GM19328 (cell line): Measurements from ENCODE around the gene IL20RA.
"Not testable (repeated sequence)": the region's sequence is repeated elsewhere in the genome, so short reads cannot be mapped to it uniquely, and the experiment has no call there.

Experiments
- ATAC-seq: cut with Tn5 transposase; IDR thresholded peaks from one replicate; pipeline ENCODE4 v1.9.1; 2021; ENCODE audit warnings: mild to moderate bottlenecking, moderate library complexity; ENCODE audit not compliant: unreplicated experiment

The IL20RA gene, protein sequence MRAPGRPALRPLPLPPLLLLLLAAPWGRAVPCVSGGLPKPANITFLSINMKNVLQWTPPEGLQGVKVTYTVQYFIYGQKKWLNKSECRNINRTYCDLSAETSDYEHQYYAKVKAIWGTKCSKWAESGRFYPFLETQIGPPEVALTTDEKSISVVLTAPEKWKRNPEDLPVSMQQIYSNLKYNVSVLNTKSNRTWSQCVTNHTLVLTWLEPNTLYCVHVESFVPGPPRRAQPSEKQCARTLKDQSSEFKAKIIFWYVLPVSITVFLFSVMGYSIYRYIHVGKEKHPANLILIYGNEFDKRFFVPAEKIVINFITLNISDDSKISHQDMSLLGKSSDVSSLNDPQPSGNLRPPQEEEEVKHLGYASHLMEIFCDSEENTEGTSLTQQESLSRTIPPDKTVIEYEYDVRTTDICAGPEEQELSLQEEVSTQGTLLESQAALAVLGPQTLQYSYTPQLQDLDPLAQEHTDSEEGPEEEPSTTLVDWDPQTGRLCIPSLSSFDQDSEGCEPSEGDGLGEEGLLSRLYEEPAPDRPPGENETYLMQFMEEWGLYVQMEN

DNA sequence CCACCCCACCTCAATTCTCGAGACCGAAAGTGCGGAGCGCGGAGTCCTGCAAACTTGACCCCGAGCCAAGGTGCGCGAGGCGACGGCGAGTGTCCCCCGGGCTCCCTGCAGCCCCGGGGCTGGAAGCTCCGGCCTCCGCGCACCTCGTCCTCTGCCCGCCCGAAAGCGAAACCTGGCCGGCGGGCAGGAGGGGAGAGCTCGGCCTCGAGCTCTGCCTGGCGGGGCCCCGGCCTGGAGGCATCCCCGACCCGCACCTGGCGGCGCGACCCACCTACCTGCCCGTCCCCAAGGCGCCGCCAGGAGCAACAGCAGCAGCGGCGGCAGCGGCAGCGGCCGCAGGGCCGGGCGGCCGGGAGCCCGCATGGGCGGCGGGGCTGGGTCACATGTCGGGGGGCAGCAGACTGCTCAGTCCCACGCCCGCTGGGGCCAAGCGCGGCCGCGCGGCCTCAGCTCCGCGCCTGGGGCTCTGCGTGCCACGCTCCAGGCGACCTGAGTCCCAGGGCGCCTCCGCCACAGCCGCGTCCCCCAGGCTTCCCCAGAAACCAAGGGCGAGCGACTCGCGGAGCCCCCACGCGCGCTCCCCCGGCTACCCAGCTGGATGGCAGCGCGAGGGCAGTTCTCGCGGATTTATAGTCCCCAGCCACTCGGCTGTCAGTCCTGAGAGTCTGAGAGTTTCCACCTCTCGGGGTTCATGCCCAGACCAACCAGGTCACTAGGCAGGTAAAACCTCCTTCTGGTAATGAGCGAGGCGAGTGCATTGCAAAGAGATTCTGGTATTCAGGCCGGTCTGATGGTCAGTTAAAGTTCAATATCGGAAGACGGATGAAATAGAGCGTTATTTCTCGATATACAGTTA lies at the start of gene IL20RA:
TSS of gene IL20RA (minus strand) at position 600 of the 856 bp plus-strand sequence. CDS start at position 363, 237 bp downstream.
- no peak for ATAC-seq

DNA sequence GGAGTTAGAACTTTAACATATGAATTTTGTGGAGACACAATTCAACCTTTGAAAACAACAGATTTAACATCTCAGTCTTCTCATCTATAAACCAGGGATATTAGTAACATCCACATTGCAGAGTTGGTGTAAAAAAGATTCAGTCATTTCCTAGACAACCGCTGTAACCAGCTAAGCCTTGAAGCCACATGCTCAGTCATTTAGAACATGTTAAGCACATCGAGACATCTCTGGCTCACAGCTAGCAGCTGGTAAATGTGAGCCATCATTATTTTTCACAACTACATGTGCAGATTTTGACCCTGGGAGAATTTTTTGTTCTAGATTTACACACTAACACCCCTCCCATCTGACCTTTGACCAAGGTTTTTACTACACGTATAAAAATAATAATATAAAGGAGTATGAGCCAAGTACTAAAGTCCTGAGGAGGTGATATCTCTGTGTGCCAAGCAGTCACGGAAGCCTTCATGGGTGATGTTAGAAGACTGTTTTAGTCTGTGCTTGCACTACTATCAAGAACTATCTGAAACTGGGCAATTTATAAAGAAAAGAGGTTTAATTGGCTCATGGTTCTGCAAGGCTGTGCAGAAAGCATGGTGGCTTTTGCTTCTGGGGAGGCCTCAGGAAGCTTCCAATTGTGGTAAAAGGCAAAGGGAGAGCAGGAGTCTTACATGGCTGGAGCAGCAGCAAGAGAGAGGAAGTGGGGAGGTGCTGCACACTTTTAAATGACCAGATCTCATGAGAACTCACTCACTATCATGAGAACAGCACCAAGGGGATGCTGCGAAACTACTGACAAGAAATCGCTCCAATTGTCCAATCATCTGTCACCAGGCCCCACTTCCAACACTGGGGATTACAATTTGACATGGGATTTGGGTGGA lies 48.7 kb upstream of the IL20RA start:
- ATAC-seq = no peak

DNA sequence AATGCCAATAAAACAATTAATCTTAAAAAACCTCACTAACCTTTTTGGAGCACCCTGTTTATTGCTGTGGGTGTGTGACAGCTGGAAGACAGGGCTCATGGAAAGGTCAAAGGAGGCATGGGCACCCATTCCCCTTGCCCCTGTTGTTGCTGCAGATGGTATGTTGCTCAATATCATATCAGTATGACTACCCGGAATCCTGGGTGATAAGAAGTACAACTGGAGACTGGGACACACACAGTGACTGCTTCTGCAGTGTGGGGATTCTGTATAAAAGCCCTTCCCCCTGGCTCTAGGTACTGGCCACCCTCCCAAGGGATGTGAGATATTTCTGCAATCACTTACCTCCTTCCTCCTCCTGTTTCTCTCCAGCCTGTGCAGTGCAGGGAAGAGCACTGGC lies 47.3 kb upstream of the IL20RA start:
- ATAC-seq = no peak

DNA sequence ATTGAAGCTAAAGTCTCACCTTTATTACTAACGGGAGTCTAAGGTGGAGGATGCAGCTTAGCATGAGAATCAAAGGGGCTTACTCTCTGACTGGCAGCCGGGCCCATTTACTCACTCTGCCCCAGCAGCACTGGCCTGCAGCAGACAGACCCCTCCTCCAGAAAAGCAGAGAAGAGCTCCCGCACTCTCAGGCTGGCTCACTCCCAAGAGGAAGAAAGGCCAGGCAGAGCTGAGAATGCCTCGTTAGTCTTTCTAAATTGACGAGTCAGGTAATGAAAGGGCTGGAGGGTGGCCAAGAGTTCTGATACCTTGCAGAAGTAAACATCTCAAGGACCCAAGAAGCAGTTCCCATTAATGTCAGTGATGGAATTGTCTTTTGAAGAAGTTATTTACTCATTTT lies 44.5 kb upstream of the IL20RA start:
- ATAC-seq = no peak

DNA sequence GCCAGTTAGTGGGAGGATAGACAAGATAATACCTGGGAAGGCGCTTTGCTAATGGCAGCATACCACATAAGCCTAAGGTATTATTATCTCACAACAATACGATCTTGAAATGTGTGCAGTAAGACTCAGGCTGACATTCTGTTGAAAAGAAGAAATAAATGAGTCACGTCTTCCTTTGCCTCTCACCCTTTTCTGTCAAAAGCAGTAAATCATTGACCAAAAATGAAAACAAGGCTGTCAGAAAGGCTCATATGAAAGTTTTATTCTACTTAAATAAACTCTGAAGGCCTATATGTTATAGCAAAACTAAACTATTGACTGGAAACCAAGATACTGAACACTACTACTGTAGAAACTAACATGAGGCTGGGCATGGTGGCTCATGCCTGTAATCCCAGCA lies 43.1 kb upstream of the IL20RA start:
- ATAC-seq = no peak

DNA sequence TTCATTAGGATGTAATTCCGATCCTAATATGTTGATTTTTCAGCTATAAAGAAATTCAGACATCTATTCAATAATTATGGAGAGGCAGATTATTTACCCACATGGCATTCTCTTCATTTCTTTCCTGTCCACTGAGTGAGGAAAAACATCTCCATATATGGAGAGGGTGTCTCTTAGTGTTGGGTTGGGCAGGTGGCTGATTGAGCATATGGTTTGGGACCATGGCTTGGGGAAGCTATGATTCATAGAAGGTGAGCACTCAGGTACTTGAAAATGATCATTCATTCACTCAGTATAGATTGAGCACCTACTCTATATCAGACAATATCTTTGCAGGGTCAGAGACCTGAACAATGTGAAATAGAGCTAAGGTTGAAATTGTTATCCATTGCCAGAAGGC lies 41.3 kb upstream of the IL20RA start:
- no peak for ATAC-seq

DNA sequence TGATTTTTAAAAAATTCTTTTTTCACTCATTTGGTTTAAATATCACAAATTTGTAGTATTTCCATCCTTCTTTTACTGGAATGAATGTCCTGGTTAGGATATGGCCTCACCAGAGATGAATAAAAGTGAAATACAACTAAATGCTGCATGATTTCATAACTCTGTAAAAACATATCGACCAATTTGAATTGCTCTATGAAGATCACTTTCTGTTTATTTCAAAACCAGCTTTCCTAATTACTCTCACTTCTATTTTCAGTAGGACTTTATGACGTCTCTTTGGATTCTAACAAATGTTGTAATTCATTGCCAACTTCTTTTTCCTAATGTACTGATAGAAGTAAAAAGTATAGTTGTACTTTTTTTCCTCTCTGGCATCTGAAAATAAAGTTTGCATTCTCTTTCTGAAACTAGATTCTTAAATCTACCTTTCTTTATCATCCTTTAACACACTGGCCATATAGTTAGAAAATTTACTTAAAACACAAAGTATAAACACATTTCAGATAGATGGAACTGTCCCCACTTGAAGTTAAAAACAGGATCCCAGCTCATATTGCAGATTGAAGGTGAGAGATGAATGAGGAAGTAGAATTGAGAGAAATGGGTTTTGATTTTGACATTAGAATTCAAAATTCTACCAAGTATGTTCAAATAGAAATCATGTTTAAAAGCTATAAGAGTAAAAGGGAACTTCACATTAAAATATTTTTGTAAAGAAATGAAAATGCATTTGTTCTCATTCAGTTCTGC lies 40.3 kb upstream of the IL20RA start:
- ATAC-seq = no peak

DNA sequence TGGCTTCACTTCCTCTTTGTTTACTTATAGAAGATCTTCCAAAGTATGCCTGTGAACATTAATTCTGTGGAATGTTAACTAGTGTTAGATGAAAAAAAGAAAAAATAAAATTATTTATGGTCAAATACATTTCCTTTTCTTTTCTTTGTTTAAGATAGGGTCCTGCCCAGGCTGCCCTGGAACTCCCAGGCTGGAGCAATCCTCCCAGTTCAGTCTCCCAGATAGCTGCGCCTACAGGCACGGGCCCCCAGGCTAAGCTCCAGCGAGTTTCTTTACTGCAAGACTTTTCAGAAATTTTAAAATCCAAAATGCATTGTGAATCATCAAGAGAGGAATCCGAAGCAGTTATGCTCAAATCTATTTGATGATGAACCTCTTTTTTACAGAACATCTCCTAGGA lies 39.3 kb upstream of the IL20RA start:
- no peak for ATAC-seq

DNA sequence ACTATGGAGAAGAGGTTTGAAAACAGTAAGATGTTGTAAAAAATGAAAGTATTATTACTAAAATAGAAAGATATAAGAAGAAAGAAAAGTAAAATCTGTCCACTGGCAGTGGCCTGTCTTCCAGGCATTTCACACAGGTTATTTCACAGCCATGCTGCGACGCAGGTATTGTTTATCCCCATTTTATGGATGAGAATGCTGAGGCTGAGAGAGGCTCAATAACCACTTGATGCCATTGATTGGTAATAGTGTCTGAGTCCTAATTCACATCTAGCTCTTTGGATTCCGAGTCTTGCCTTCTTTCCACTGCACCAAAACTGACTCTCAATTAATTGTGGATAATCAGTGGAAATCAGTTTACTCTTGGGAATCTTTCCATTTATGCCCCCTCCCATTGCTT lies 37.2 kb upstream of the IL20RA start:
- ATAC-seq = no peak

DNA sequence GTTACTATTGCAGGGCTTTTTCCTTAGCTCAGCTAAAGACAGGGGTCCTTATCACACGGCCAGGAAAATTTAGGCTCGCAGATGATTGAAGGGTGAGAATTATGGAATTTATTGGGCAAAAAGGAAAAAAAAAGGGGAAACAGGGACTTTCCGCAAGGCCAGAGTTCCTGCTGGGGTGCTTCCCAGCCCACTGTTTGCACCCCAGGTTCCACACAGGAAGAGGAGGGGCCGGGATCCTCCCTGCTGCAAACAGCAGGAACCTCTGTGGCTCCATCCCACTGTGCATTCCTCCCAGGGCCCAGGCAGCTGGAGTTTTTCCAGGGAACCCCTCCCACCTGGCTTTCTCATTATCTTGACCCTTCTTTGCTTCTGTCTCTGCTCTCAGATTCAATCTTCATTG lies 35.9 kb upstream of the IL20RA start:
- no peak for ATAC-seq

DNA sequence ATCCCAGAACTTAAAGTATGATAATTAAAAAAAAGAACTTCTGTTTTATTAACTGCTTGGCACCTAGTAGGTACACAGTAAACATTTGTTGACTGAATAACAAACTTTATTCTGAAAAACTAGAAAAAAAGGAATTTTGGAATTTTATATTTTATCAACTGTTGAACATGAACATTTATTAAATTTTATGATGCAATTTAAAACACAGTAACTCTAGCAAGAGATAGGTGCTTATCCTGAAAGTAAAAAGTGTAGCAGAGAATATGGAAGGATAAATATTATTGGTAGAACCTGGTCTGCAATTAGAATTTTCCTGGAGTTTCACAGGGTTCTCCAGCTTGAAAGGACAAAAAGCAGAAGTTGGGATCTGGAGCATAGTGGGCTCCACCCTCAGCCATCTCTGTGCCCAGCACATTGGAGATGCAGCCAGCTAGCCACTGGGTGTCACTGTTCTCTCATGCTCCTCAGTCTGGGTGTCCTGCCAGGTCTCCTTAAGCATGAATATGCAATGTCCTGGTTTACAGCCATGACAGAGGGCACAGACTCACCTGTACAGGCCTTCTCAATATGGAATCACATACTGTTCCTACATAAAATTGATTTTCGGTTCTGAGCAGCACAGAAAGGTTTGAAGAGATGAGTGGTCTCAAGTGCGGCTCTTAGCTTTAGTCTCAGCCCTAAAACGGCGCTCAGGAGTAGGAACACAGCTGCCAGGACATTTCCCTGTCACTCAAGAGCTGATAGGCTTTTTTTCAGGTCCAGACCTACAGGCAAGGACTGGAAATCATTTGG lies 31.7 kb upstream of the IL20RA start:
- peak; percentile 95 for ATAC-seq

DNA sequence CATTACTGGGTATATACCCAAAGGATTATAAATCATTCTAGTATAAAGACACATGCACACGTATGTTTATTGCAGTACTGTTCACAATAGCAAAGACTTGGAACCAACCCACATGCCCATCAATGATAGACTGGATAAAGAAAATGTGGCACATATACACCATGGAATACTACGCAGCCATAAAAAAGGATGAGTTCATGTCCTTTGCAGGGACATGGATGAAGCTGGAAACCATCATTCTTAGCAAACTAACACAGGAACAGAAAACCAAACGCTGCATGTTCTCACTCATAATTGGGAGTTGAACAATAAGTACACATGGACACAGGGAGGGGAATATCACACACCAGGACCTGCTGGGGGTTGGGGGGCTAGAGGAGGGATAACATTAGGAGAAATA lies 31.0 kb upstream of the IL20RA start:
- not testable (repeated sequence) for ATAC-seq

DNA sequence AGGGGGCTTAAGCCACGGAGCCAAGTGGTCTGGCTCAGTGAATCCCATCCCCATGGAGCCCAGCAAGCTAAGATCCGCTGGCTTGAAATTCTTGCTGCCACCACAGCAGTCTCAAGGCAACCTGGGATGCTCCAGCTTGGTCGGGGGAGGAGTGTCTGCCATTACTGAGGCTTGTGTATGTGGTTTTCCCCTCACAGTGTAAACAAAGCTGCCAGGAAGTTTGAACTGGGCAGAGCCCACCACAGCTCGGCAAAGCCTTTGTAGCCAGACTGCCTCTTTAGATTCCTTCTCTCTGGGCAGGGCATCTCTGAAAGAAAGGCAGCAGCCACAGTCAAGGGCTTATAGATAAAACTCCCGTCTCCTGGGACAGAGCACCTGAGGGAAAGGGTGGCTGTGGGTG lies 25.5 kb upstream of the IL20RA start:
- ATAC-seq = no peak

DNA sequence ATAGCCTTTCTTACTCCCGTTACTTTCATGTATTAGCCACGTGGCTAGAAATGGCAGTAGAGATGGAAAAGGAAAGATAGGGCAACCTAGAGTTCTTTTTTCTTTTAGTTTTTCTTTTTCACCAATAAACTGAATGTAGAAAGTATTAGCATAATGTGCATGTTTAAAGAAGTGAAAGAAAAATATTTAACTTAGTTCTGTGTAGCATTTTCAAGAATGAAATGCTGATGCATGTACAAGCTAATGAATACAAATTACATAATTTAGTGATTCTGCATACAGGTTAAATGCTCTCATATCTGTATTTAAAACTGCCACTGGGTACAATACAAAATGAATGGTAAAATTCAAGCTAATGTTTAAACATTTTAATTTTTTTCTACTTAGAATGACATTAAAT lies 22.6 kb upstream of the IL20RA start:
- ATAC-seq = no peak

DNA sequence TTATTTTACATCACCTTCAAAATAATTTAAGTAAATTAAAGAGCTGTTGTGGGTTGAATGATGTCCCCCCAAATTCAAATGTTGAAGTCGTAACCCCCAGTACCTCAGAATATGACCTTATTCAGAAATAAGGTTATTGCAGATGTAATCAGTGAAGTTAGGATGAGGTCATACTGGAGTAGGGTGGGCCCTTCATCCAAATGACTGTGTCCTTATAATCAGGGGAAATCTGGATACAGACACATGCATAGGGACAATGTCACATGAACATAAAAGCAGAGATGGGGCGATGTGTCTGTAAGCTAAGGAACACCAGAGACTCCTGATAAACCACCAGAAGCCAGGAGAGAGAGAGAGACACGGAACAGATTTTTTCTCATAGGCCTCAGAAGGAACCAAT lies 13.3 kb upstream of the IL20RA start:
- no peak for ATAC-seq

DNA sequence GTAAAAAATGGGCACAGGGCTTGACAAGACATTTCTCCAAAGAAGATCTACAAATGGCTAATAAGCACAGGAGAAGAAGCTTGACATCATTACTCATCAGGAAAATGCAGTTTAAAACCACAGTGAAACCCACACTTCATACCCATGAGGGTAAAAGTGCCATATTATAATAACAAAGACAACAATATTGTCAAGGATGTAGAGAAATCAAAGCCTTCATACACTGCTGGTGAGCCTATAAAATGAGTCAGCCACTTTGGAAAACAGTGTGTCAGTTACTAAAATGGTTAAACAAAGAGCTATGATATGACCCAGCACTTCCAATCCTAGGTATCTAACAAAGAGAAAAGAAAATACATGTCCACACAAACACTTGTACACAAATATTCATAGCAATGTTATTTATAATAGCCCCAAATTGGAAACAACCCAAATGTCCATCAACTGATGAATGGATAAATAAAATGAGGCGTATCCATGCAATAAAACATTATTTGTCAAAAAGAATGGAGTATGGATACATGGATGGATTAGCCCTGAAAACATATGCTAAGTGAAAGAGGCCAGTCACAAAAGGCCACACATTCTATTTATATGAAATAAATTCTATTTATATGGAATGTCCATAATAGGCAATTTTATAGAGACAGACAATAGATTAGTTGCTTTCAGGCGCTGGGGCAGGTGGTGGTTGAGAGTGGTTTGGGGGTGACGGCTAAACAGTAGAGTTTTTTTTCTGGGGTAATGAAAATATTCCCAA lies 11.5 kb upstream of the IL20RA start:
- no peak for ATAC-seq

DNA sequence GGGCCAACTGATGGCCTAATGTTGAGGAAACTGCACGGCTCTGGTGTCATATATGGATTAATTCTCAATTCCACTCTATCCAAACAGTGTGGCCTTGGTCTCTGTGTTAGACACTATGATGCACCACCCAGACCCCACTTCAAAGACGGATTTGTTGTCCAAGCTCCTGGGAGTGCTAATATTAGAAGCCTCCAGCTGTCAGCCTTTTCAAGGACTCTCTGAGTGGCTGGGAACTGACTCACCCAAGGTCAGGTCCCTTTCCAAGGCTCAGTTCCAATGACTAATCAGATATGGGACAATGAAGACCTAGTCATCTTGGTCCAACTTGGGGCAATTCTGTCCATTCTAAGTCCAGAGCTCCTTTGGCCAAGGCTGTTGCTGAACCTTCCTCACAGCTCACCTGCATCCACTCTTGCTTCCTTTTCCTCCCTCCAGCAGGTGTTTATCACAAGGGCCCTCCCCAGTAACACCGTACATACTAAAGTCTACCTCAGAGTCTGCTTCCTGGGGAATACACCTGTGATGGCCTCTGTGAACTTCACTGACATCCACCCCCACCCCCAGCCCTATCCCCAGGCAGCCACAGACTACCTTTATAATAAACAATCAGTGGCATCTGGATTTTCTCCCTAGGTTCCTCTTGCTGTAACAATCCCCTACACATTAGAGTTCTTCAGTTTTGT lies 7.2 kb upstream of the IL20RA start:
- no peak for ATAC-seq

DNA sequence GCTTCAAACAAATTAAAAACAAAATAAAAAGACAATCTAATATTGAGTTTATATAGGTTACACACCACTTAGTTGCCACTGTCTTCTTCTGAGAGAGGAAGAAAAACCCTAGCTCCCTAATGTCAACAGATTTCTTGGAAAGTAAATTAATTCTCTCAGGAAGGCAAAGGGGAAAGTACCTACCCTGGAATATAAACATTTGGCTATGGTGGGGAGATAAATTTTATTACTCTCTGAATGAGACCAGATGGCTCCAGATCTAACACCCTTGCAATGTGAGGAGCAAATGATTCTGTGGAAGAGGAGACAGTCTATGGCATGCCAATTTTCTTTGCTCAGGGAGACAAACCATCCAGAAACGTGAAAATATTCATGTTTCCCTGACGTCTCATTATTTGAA lies 4.3 kb upstream of the IL20RA start:
- ATAC-seq = no peak
